Cardiac muscle cell (in vitro differentiated cells and primary cell): ENCODE results near the gene OR8B8. TPM values are rescaled to one million over a fixed set of nuclear protein-coding genes. Genes with fewer than 3 reads are reported as not detected.
A peak's percentile ranks its signal among the peaks of the same experiment; 100 is the strongest.

ENCODE experiments used
- DNase-seq, 2 donors: peaks; one replicate each; pipeline versions ENCODE4 v3.0.0 to v3.0.0-alpha.2; 2010 to 2017; ENCODE audit warnings: low read depth in 1 of 2, low spot score in 1 of 2
- H3K27ac ChIP-seq: fragments of 200-600 bp; sonication (generic); 2 replicates; pipeline ENCODE4 v1.5.1; 2016
- H3K27me3 ChIP-seq: fragments of 200-600 bp; sonication (generic); 2 replicates; pipeline ENCODE4 v1.6.0; 2016; ENCODE audit warnings: control low read depth
- H3K36me3 ChIP-seq: fragments of 200-600 bp; sonication (generic); 2 replicates; pipeline ENCODE4 v1.5.1; 2016; ENCODE audit warnings: control low read depth
- H3K4me1 ChIP-seq: fragments of 200-600 bp; sonication (generic); 2 replicates; pipeline ENCODE4 v1.8.1; 2017; ENCODE audit warnings: low read depth, mild to moderate bottlenecking, mixed run types
- H3K4me3 ChIP-seq: fragments of 200-600 bp; sonication (generic); 2 replicates; pipeline ENCODE4 v1.5.1; 2016; ENCODE audit warnings: mild to moderate bottlenecking
- H3K9me3 ChIP-seq: fragments of 200-600 bp; sonication (generic); 2 replicates; pipeline ENCODE4 v1.5.1; 2017; ENCODE audit warnings: low read depth, mild to moderate bottlenecking, control low read depth
- polyA plus RNA-seq: library from polyadenylated mRNA; unstranded; fragments of >200 nt; fragmentation: Nextera tagmentation; extraction: Ambion mirVana; gene quantifications from 2 replicates; pipeline ENCODE4 v1.2.1, GENCODE V29; 2016
- total RNA-seq: library from RNA; depleted of rRNA; stranded (reverse); fragments of >200 nt; gene quantifications from 2 replicates; pipeline ENCODE4 v1.2.3, GENCODE V29; 2016
- TF ChIP-seq, protein P1 (sequence below): IDR thresholded peaks from 2 replicates; pipeline ENCODE4 v1.5.1; 2012; ENCODE audit warnings: low read depth, mild to moderate bottlenecking, low read length

Gene OR8B8
- total and polyA plus RNA-seq, 2 experiments from 2014 or later = not detected

DNA sequence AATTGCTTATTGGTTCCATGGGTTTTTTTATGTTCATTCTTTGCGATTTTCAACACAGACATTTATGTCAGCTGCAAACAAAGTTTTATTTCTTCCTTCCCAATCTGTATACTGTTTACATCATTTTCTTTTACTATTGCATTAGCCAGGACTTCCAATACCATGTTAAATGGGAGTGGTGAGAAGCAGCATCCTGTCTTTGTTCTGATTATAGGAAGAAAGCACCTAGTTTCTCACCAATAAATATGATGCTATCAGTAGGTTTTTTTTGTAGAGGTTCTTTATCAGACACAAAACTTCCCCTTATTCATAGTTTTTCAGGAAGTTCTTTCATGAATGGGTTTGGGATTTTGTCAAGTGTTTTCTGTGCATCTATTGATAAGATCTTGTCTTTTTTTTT lies 28.0 kb upstream of the OR8B8 start:
- Histone ChIP-seq H3K4me1 (no peaks in the 10 kb centered on the region), H3K9me3 (no peaks in the 10 kb centered on the region), H3K27me3 (no peaks in the 10 kb centered on the region), H3K36me3 (no peaks in the 10 kb centered on the region), H3K4me3 (no peak overlapping the region), H3K27ac (no peak overlapping the region)
- TF ChIP-seq, protein P1, sequence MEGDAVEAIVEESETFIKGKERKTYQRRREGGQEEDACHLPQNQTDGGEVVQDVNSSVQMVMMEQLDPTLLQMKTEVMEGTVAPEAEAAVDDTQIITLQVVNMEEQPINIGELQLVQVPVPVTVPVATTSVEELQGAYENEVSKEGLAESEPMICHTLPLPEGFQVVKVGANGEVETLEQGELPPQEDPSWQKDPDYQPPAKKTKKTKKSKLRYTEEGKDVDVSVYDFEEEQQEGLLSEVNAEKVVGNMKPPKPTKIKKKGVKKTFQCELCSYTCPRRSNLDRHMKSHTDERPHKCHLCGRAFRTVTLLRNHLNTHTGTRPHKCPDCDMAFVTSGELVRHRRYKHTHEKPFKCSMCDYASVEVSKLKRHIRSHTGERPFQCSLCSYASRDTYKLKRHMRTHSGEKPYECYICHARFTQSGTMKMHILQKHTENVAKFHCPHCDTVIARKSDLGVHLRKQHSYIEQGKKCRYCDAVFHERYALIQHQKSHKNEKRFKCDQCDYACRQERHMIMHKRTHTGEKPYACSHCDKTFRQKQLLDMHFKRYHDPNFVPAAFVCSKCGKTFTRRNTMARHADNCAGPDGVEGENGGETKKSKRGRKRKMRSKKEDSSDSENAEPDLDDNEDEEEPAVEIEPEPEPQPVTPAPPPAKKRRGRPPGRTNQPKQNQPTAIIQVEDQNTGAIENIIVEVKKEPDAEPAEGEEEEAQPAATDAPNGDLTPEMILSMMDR = no peak
- no peak for DNase-seq

DNA sequence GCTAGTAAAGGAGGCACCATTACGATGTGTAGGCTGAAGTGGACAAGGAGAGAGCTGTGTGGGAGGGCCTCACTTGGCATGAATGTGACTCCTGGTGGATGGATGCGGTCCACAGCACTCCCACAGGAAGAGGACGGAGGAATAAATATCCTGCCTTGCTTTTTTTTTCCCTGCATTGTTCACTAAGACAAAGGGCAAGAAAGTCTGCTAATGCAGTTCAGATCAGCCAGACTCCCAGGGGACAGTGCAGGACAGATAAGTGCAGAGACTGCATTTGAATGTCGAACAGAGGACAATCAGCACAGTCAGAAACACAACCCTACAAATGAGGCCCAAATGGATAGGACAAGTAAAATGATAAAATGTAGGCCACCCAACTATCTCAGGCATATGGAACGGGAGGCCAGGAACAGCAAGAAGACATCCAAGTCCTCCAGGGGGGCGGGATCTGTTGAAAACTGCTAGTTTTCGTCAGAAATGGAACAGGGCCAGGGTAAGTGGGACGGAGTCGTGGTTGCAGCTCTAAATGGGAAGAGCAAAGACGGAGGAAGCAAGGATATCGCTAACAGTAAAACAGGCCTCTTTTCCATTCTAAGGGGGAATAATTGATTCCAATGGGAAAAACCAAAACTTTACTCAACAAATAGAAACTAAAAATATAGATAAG lies 25.2 kb upstream of the OR8B8 start:
- Histone ChIP-seq H3K36me3 (no peaks in the 10 kb centered on the region), H3K27ac (no peak overlapping the region), H3K4me1 (no peaks in the 10 kb centered on the region), H3K9me3 (no peaks in the 10 kb centered on the region), H3K27me3 (no peaks in the 10 kb centered on the region), H3K4me3 (no peak overlapping the region)
- peak in 1 of 2 donors; percentile 89 for DNase-seq
- TF ChIP-seq, protein P1 = peak; percentile 16

DNA sequence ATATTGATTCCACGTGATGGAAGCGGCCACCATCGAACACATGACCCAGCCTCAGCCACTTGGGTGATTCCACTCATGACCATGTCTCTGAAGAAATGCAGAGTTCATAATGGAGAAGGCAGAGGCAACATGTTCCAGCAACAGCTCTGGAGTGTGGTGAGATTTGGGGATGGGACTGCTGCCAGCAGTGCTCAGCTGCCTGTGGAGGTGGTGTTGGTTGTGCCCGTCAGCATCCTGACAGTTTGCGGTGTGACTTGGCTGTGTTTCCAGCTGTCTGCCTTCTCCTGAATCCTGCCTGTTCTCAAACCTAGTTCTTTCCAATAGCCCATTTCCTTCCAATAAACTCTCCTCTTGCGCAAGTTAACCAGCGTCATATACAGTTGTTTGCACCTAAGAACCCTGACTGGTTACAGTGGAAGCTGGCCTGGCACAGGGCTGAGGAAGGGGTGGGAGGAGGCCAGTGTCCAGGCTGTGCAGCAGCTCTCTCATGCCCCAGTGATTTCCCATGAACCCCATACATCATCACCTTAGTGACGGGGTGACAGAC lies 22.0 kb upstream of the OR8B8 start:
- TF ChIP-seq, protein P1 = no peak
- peak in 1 of 2 donors; percentile 90 for DNase-seq

DNA sequence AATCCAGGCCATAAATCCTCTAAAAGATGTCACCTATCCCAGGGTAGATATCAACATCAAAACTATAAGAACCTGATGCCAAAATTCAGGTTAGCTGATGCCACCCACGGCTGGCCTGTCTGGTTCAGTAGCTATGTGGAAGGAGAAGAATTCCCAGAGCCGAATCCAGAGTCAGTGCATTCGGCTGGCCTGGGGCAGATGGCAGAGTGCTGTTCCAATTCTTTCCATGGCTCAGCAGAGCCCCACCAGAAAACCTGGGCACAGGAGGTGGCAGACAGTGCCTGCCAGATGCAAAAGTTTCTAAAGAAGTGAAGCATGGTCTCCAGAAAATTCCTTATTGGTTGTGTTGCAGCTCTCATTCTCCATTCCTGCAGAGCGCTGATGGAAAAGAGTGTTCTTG lies 19.9 kb upstream of the OR8B8 start:
- Histone ChIP-seq H3K27me3 (no peaks in the 10 kb centered on the region), H3K27ac (no peak overlapping the region), H3K9me3 (no peaks in the 10 kb centered on the region), H3K4me1 (no peaks in the 10 kb centered on the region), H3K36me3 (no peaks in the 10 kb centered on the region), H3K4me3 (no peak overlapping the region)
- TF ChIP-seq, protein P1 = no peak
- DNase-seq = no peak

More for the DNA sequence above, 22.0 kb upstream of the OR8B8 start:
- no peaks in the 10 kb centered on the region for H3K36me3 ChIP-seq
- no peaks in the 10 kb centered on the region for H3K9me3 ChIP-seq
- no peak overlapping the region for H3K4me3 ChIP-seq
- no peaks in the 10 kb centered on the region for H3K4me1 ChIP-seq
- no peaks in the 10 kb centered on the region for H3K27me3 ChIP-seq
- H3K27ac ChIP-seq = no peak overlapping the region

DNA sequence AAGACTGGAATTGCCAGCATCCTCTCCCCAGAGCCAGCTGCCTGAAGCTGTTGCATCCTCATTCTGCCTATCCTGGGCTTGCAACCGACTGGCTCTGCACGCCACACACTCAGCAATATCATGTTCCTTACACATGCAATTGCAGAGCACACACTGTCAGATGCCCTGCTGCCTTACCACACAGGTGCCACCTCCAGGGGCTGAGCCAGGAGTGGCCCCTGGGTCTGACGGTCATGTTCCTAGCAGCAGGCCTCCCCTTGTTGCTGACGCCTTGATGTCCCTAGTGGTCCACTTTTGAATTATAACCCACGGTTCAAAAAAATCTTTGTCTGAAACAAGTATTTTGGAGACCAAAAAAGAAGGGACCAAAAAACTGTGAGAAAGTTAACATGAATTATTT lies 18.5 kb upstream of the OR8B8 start:
- TF ChIP-seq, protein P1 = no peak
- Histone ChIP-seq H3K36me3 (no peaks in the 10 kb centered on the region), H3K27ac (no peak overlapping the region), H3K9me3 (no peaks in the 10 kb centered on the region), H3K4me1 (no peaks in the 10 kb centered on the region), H3K4me3 (no peak overlapping the region), H3K27me3 (no peaks in the 10 kb centered on the region)
- DNase-seq = no peak
